Skeletal muscle satellite cell (primary cell): ENCODE data around the gene BLM.
"Not testable (repeated sequence)": the region's sequence is repeated elsewhere in the genome, so short reads cannot be mapped to it uniquely, and the experiment has no call there.

Experiments used
- H3K27me3 ChIP-seq: 2 replicates; pipeline ENCODE4 v1.7.0; 2013; ENCODE audit warnings: low read length; ENCODE audit not compliant: control insufficient read depth, insufficient read depth
- H3K36me3 ChIP-seq: 2 replicates; pipeline ENCODE4 v1.7.0; 2013; ENCODE audit warnings: mild to moderate bottlenecking, control low read depth, low read length; ENCODE audit not compliant: insufficient read depth
- H3K4me1 ChIP-seq: 2 replicates; pipeline ENCODE4 v1.7.0; 2013; ENCODE audit warnings: low read length; ENCODE audit not compliant: control insufficient read depth, insufficient read depth
- H3K4me2 ChIP-seq: 2 replicates; pipeline ENCODE4 v1.7.0; 2013; ENCODE audit warnings: mild to moderate bottlenecking, low read length
- H3K4me3 ChIP-seq: 2 replicates; pipeline ENCODE4 v1.7.0; 2013; ENCODE audit warnings: low read length
- H3K9ac ChIP-seq: 2 replicates; pipeline ENCODE4 v1.7.0; 2013; ENCODE audit warnings: mild to moderate bottlenecking, low read depth, low read length, moderate library complexity
- H3K9me3 ChIP-seq: replicated peaks from 2 replicates; pipeline ENCODE4 v1.7.0; 2013; ENCODE audit warnings: mild to moderate bottlenecking, control low read depth, low read length

Gene BLM

GRCh38 chr15:90681480-90681879 lies 35.7 kb upstream of the BLM start:
- no peaks in the 10 kb centered on the region for H3K27me3 ChIP-seq
- no peaks in the 10 kb centered on the region for H3K36me3 ChIP-seq
- no peak overlapping the region for H3K4me3 ChIP-seq
- H3K4me2 ChIP-seq = no peak overlapping the region
- H3K4me1 ChIP-seq = peaks cover 25% of the 10 kb centered on the region
- H3K9me3 ChIP-seq = no peaks in the 10 kb centered on the region
- H3K9ac ChIP-seq = no peak overlapping the region

GRCh38 chr15:90683371-90683770 lies 33.8 kb upstream of the BLM start:
- no peaks in the 10 kb centered on the region for H3K27me3 ChIP-seq
- no peak overlapping the region for H3K4me3 ChIP-seq
- H3K9me3 ChIP-seq = no peaks in the 10 kb centered on the region
- no peaks in the 10 kb centered on the region for H3K36me3 ChIP-seq
- no peak overlapping the region for H3K9ac ChIP-seq
- H3K4me1 ChIP-seq = peaks cover 22% of the 10 kb centered on the region
- no peak overlapping the region for H3K4me2 ChIP-seq

GRCh38 chr15:90683876-90684275 lies 33.3 kb upstream of the BLM start:
- Histone ChIP-seq H3K4me1 (peaks cover 22% of the 10 kb centered on the region), H3K9ac (no peak overlapping the region), H3K4me3 (no peak overlapping the region), H3K4me2 (no peak overlapping the region), H3K36me3 (no peaks in the 10 kb centered on the region), H3K27me3 (no peaks in the 10 kb centered on the region), H3K9me3 (no peaks in the 10 kb centered on the region)

- H3K4me2 ChIP-seq = no peak overlapping the region
- no peak overlapping the region for H3K9ac ChIP-seq
- H3K9me3 ChIP-seq = no peaks in the 10 kb centered on the region
- H3K36me3 ChIP-seq = no peaks in the 10 kb centered on the region
- no peak overlapping the region for H3K4me3 ChIP-seq
- no peaks in the 10 kb centered on the region for H3K27me3 ChIP-seq
- peaks cover 22% of the 10 kb centered on the region for H3K4me1 ChIP-seq
Observed at GRCh38 chr15:90684281-90684680, 32.9 kb upstream of the BLM start.

- H3K4me2 ChIP-seq = no peak overlapping the region
- H3K9me3 ChIP-seq = no peaks in the 10 kb centered on the region
- H3K4me1 ChIP-seq = peaks cover 13% of the 10 kb centered on the region
- no peak overlapping the region for H3K4me3 ChIP-seq
- no peaks in the 10 kb centered on the region for H3K36me3 ChIP-seq
- no peak overlapping the region for H3K9ac ChIP-seq
- no peaks in the 10 kb centered on the region for H3K27me3 ChIP-seq
Observed at GRCh38 chr15:90685591-90686434, 31.3 kb upstream of the BLM start.

- Histone ChIP-seq H3K27me3 (no peaks in the 10 kb centered on the region), H3K4me2 (no peak overlapping the region), H3K4me1 (peaks cover 6% of the 10 kb centered on the region), H3K4me3 (no peak overlapping the region), H3K9ac (no peak overlapping the region), H3K36me3 (no peaks in the 10 kb centered on the region), H3K9me3 (no peaks in the 10 kb centered on the region)
Observed at GRCh38 chr15:90686435-90687218, 30.5 kb upstream of the BLM start.

- not testable (repeated sequence) for H3K36me3 ChIP-seq, H3K4me2 ChIP-seq, H3K9ac ChIP-seq, H3K4me1 ChIP-seq, H3K27me3 ChIP-seq, H3K9me3 ChIP-seq, H3K4me3 ChIP-seq
Observed at GRCh38 chr15:90689326-90689961, 27.7 kb upstream of the BLM start.

- Histone ChIP-seq H3K4me2 (no peak overlapping the region), H3K4me3 (no peak overlapping the region), H3K27me3 (no peaks in the 10 kb centered on the region), H3K36me3 (no peaks in the 10 kb centered on the region), H3K9me3 (no peaks in the 10 kb centered on the region), H3K9ac (no peak overlapping the region), H3K4me1 (peaks cover 3% of the 10 kb centered on the region)
Observed at GRCh38 chr15:90690585-90690984, 26.6 kb upstream of the BLM start.

- H3K27me3 ChIP-seq = no peaks in the 10 kb centered on the region
- H3K9me3 ChIP-seq = no peaks in the 10 kb centered on the region
- H3K36me3 ChIP-seq = no peaks in the 10 kb centered on the region
- no peak overlapping the region for H3K4me2 ChIP-seq
- H3K4me3 ChIP-seq = no peak overlapping the region
- no peak overlapping the region for H3K9ac ChIP-seq
- H3K4me1 ChIP-seq = peaks cover 3% of the 10 kb centered on the region
Observed at GRCh38 chr15:90691369-90691768, 25.8 kb upstream of the BLM start.

- Histone ChIP-seq H3K36me3 (no peaks in the 10 kb centered on the region), H3K4me2 (no peak overlapping the region), H3K27me3 (no peaks in the 10 kb centered on the region), H3K9me3 (no peaks in the 10 kb centered on the region), H3K4me3 (no peak overlapping the region), H3K9ac (no peak overlapping the region), H3K4me1 (peaks cover 3% of the 10 kb centered on the region)
Observed at GRCh38 chr15:90691982-90692773, 25.0 kb upstream of the BLM start.

GRCh38 chr15:90694987-90695386 lies 22.2 kb upstream of the BLM start:
- Histone ChIP-seq H3K4me2 (no peak overlapping the region), H3K27me3 (no peaks in the 10 kb centered on the region)

More at GRCh38 chr15:90694987-90695386, 22.2 kb upstream of the BLM start:
- no peak overlapping the region for H3K4me3 ChIP-seq
- no peaks in the 10 kb centered on the region for H3K36me3 ChIP-seq
- H3K4me1 ChIP-seq = peaks cover 3% of the 10 kb centered on the region
- H3K9me3 ChIP-seq = no peaks in the 10 kb centered on the region
- no peak overlapping the region for H3K9ac ChIP-seq
